ENCODE data around the gene DLG1.

Gene DLG1

GRCh38 chr3:197292083-197292646 is 6.2 kb downstream of the DLG1 start:
- TF ChIP-seq RAD21 (IDR thresholded peaks at IDR 0.05; ENCODE audit: low read depth) (no peak), CEBPB (IDR thresholded peaks at IDR 0.05) (no peak), FOXM1 (IDR thresholded peaks at IDR 0.05; ENCODE audit: borderline replicate concordance, low read depth) (no peak), REST (IDR thresholded peaks at IDR 0.05; ENCODE audit: low read depth) (no peak), TCF12 (IDR thresholded peaks at IDR 0.05; ENCODE audit: low read depth) (no peak), EGR1 (IDR thresholded peaks at IDR 0.05) (no peak), MAX (IDR thresholded peaks at IDR 0.05) (no peak), TEAD4 (IDR thresholded peaks at IDR 0.05) (no peak), CREB1 (IDR thresholded peaks at IDR 0.05; ENCODE audit: low read depth) (no peak), TAF1 (IDR thresholded peaks at IDR 0.05; ENCODE audit: low read depth) (no peak), YY1 (IDR thresholded peaks at IDR 0.05; ENCODE audit: low read depth) (no peak)

DNA sequence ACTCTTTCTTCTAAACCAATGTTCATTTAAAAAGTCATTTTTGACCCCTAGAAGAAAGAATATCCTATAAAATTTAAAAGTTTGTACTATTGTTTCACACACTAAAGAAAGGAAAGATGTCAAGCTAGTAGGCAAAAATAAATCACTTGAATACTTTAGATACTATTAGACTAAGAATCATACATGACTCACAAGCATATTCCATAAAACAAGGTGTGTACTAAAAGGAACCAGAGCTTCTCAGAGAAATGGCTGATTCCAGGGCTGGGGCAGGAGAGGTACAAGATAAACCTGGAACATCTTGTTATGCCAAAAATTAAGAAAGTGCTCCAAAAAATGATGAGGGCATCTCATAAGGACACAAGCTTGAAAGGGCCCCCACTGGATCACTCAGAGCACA is 8.7 kb downstream of the DLG1 start:
- no peak for TF ChIP-seq CREB1 (IDR thresholded peaks at IDR 0.05; ENCODE audit: low read depth)
- no peak for TF ChIP-seq TCF12 (IDR thresholded peaks at IDR 0.05; ENCODE audit: low read depth)
- TF ChIP-seq ZBTB7A (IDR thresholded peaks at IDR 0.05; ENCODE audit: low read depth): no peak

DNA sequence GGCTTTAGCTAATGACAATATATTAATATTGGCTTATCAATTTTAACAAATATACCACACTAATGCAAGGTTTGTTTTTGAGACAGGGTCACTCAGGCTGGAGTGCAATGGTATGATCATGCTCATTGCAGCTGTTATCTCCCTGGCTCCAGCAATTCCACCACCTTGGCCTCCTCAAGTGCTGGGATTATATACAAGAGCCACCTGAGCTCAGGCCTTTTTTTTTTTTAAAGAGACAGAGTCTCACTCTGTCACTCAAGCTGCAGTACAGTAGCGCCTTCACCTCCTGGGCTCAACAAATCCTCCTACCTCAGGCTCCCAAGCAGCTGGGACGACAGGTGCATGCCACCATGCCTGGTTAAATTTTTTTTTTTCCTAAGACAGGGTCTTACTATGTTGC is 11.7 kb downstream of the DLG1 start:
- TF ChIP-seq RAD21 (IDR thresholded peaks at IDR 0.05; ENCODE audit: low read depth) (no peak), CREB1 (IDR thresholded peaks at IDR 0.05; ENCODE audit: low read depth) (no peak), TEAD4 (IDR thresholded peaks at IDR 0.05) (no peak), MAX (IDR thresholded peaks at IDR 0.05) (no peak), REST (IDR thresholded peaks at IDR 0.05; ENCODE audit: low read depth) (no peak), NFIC (IDR thresholded peaks at IDR 0.05) (no peak), EGR1 (IDR thresholded peaks at IDR 0.05) (no peak), YY1 (IDR thresholded peaks at IDR 0.05; ENCODE audit: low read depth) (no peak)
- TF ChIP-seq, protein P1, sequence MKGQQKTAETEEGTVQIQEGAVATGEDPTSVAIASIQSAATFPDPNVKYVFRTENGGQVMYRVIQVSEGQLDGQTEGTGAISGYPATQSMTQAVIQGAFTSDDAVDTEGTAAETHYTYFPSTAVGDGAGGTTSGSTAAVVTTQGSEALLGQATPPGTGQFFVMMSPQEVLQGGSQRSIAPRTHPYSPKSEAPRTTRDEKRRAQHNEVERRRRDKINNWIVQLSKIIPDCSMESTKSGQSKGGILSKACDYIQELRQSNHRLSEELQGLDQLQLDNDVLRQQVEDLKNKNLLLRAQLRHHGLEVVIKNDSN (IDR thresholded peaks at IDR 0.05): no peak

DNA sequence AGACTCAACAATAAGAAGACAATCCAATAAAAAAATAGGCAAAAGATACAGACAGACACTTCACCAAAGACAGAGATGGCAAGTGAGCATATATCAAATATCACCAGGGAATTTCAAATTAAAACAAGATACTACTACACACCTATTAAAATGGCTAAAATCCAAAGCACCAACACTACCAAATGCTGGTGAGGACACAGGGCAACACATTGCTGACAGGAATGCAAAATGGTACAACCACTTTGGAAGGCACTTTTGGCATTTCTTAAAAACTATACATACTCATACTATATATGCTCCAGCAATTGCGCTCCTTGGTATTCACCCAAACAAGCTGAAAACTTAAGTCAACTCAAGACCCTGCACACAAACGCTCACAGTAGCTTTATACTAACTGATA is 12.9 kb downstream of the DLG1 start:
- no peak for TF ChIP-seq FOXM1 (IDR thresholded peaks at IDR 0.05; ENCODE audit: borderline replicate concordance, low read depth)
- TF ChIP-seq REST (IDR thresholded peaks at IDR 0.05; ENCODE audit: low read depth): no peak
- no peak for TF ChIP-seq CEBPB (IDR thresholded peaks at IDR 0.05)
- TF ChIP-seq MAX (IDR thresholded peaks at IDR 0.05): no peak
- TF ChIP-seq, protein P1 (IDR thresholded peaks at IDR 0.05): no peak
- TF ChIP-seq RAD21 (IDR thresholded peaks at IDR 0.05; ENCODE audit: low read depth): no peak

DNA sequence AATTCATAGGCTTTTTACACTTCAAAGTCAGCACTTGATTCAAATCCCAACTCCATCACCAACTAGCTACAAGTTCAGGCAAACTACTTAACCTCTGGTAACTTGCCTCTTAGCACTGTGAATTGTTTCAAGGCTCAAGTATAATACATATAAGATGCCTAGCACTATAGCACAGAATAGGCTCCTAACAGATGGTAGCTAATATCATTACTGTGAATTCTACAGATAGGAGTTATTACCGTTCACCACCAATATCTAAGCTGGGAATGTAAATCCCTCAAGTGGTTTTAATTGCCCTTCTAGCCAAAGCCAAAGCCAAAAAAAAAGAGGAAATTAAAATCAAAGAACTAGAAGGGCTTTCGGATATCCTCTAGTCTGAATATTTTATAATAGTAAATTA is 15.4 kb downstream of the DLG1 start:
- TF ChIP-seq, protein P1 (IDR thresholded peaks at IDR 0.05): no peak
- TF ChIP-seq MAX (IDR thresholded peaks at IDR 0.05): no peak
- TF ChIP-seq NFIC (IDR thresholded peaks at IDR 0.05): no peak
- TF ChIP-seq EGR1 (IDR thresholded peaks at IDR 0.05): no peak
- no peak for TF ChIP-seq EP300 (IDR thresholded peaks at IDR 0.05; ENCODE audit: borderline replicate concordance)
- no peak for TF ChIP-seq CREB1 (IDR thresholded peaks at IDR 0.05; ENCODE audit: low read depth)
- TF ChIP-seq TCF12 (IDR thresholded peaks at IDR 0.05; ENCODE audit: low read depth): no peak
